SH-SY5Y (cell line): ENCODE data around the gene NAAA.

Source experiments
- GATA2 ChIP-seq: IDR thresholded peaks from 2 replicates; pipeline ENCODE4 v1.6.1; 2011; ENCODE audit warnings: mild to moderate bottlenecking, low read depth, low read length
- GATA3 ChIP-seq: IDR thresholded peaks from 2 replicates; pipeline ENCODE4 v1.6.1; 2011; ENCODE audit warnings: low read depth, mild to moderate bottlenecking, low read length, moderate library complexity

The NAAA gene

GRCh38 chr4:75924309-75924827, 16.4 kb downstream of the NAAA start:
- no peak for TF ChIP-seq GATA3
- TF ChIP-seq GATA2: no peak

- TF ChIP-seq GATA2: no peak
- no peak for TF ChIP-seq GATA3
Observed at GRCh38 chr4:75922588-75922987, 18.2 kb downstream of the NAAA start.

- TF ChIP-seq GATA2: no peak
- no peak for TF ChIP-seq GATA3
Observed at GRCh38 chr4:75921910-75922309, 18.9 kb downstream of the NAAA start.

GRCh38 chr4:75920327-75920726, 20.5 kb downstream of the NAAA start:
- TF ChIP-seq GATA2 (no peak), GATA3 (no peak)

- TF ChIP-seq GATA2 (no peak), GATA3 (no peak)
Observed at GRCh38 chr4:75919920-75920319, 20.9 kb downstream of the NAAA start.

GRCh38 chr4:75916091-75916661, 24.6 kb downstream of the NAAA start:
- TF ChIP-seq GATA2 (no peak), GATA3 (no peak)

GRCh38 chr4:75912968-75913367, 27.8 kb downstream of the NAAA start:
- no peak for TF ChIP-seq GATA3
- TF ChIP-seq GATA2: no peak

GRCh38 chr4:75909405-75909804, 31.4 kb downstream of the NAAA start:
- TF ChIP-seq GATA3 (no peak), GATA2 (no peak)

- TF ChIP-seq GATA2 (no peak), GATA3 (no peak)
Observed at GRCh38 chr4:75908555-75908954, 32.3 kb downstream of the NAAA start.

GRCh38 chr4:75907966-75908365, 32.8 kb downstream of the NAAA start:
- no peak for TF ChIP-seq GATA2
- TF ChIP-seq GATA3: no peak

GRCh38 chr4:75904076-75904475, 36.7 kb downstream of the NAAA start:
- TF ChIP-seq GATA2 (no peak), GATA3 (no peak)

- no peak for TF ChIP-seq GATA2
- TF ChIP-seq GATA3: no peak
Observed at GRCh38 chr4:75902352-75902751, 38.5 kb downstream of the NAAA start, which contains the start of gene PPEF2. Gene PPEF2 (minus strand): TSS chr4:75902452. CDS start chr4:75896325, 6,127 bp downstream.

- TF ChIP-seq GATA2 (no peak), GATA3 (no peak)
Observed at GRCh38 chr4:75898536-75898935, 42.3 kb downstream of the NAAA start.

- TF ChIP-seq GATA2 (no peak), GATA3 (no peak)
Observed at GRCh38 chr4:75895744-75896314, 45.0 kb downstream of the NAAA start.

- TF ChIP-seq GATA3 (no peak), GATA2 (no peak)
Observed at GRCh38 chr4:75892508-75892907, 48.3 kb downstream of the NAAA start.

- TF ChIP-seq GATA3: no peak
- TF ChIP-seq GATA2: no peak
Observed at GRCh38 chr4:75891611-75892010, 49.2 kb downstream of the NAAA start.
